ENCODE measurements around the gene BLVRB. TPM values are rescaled to one million over a fixed set of nuclear protein-coding genes. Genes with fewer than 3 reads are reported as not detected.

BLVRB gene
- total and polyA plus RNA-seq, 9 of the 15 experiments (the other 6 are each of a cell fraction or from before 2014, with no cell fraction given): 81.1 to 749 (median 331) TPM

GRCh38 chr19:40502081-40502480 lies 36.5 kb upstream of the BLVRB start:
- CTCF ChIA-PET (ENCODE audit: low intra/inter-chr PET ratio): no interaction called here
- POLR2A ChIA-PET: interaction anchor here (0.6 to 1.6 kb wide), 3 partner anchors 9 to 23 kb away, joined by 3 to 6 read pairs (median 3); no protein-coding TSS in a partner anchor
- H4K20me1 ChIP-seq (replicated peaks; ENCODE audit: control insufficient read depth, insufficient read depth, low read length): no peaks in the 10 kb centered on the region
- H3K36me3 ChIP-seq (ENCODE audit: control insufficient read depth, insufficient read depth, low read length): no peaks in the 10 kb centered on the region
- DNase-seq (ENCODE audit: extremely low read depth in 1 of 4, low spot score in 3 of 4) (no peak), FAIRE-seq (no peak), ATAC-seq (no peak)
- H3K4me2 ChIP-seq (ENCODE audit: insufficient read depth, low read length): no peak overlapping the region
- WGBS (ENCODE audit: insufficient coverage, low coverage, missing lambda C conversion rate): 33% methylated on average over 12 of the region's 13 CpGs
- no TSS peak for BruUV-seq (replicated peaks)
- no peak for TF ChIP-seq FOXM1 (IDR thresholded peaks at IDR 0.05; ENCODE audit: low read depth)
- TF ChIP-seq FOXM1 (CRISPR knock-in tag; IDR thresholded peaks at IDR 0.05; ENCODE audit: low read depth): no peak
- TF ChIP-seq ZNF184 (CRISPR knock-in tag; IDR thresholded peaks at IDR 0.05): no peak
- TF ChIP-seq FOXJ2 (tag; IDR thresholded peaks at IDR 0.05): no peak
- TF ChIP-seq HBP1 (CRISPR knock-in tag; IDR thresholded peaks at IDR 0.05): no peak
- H2AFZ ChIP-seq (ENCODE audit: low read depth, low read length): no peak overlapping the region
- in situ Hi-C loops (cut with MboI): no loop called here
- no peak overlapping the region for H3K4me3 ChIP-seq
- H3K27me3 ChIP-seq (ENCODE audit: control insufficient read depth in 2 of 2, insufficient read depth in 2 of 2, low read length in 2 of 2): peaks cover 0 to 8% of the 10 kb centered on the region in 2 experiments; a peak in 2 of 5 replicates
- H3K27ac ChIP-seq (ENCODE audit: extremely low read depth, low read depth, low read length): no peak overlapping the region
- no peaks in the 10 kb centered on the region for H3K9me3 ChIP-seq (replicated peaks; ENCODE audit: control insufficient read depth, insufficient read depth, low read depth, low read length)
- H3K9me1 ChIP-seq (ENCODE audit: control insufficient read depth, insufficient read depth, low read length): no peaks in the 10 kb centered on the region
- intact Hi-C loops (cut with micrococcal nuclease): no loop called here
- 0 out of 4 replicates have a peak overlapping the region, but pooled peaks of 1 of the 2 experiments have one; percentile 48 for H3K9ac ChIP-seq (ENCODE audit: insufficient read depth in 1 of 2, low read depth in 2 of 2, low read length in 2 of 2)
- no peaks in the 10 kb centered on the region for H3K79me2 ChIP-seq (ENCODE audit: control insufficient read depth, insufficient read depth, low read length)
- peaks cover 0 to 14% of the 10 kb centered on the region in 2 experiments; a peak in 2 of 5 replicates for H3K4me1 ChIP-seq (replicated peaks in 1 of 2; ENCODE audit: control insufficient read depth in 2 of 2, insufficient read depth in 2 of 2, low read length in 2 of 2)

All from K562 (cell line).